Neural progenitor cell (in vitro differentiated cells): ENCODE data around the gene S100A6. TPM values are rescaled to one million over a fixed set of nuclear protein-coding genes. Genes with fewer than 3 reads are reported as not detected.

Experiments
- DNase-seq: peaks from one replicate; pipeline ENCODE4 v3.0.0-alpha.2; 2016; ENCODE audit warnings: low spot score
- H2AFZ ChIP-seq: fragments of 200-600 bp; sonication (generic); replicated peaks from 2 replicates; pipeline ENCODE4 v1.6.1; 2016; ENCODE audit warnings: antibody characterized with exemption
- H3F3A ChIP-seq: fragments of 200-600 bp; sonication (generic); 2 replicates; pipeline ENCODE4 v1.6.1; 2016; ENCODE audit warnings: antibody characterized with exemption, low read depth
- H3K27ac ChIP-seq: fragments of 200-600 bp; sonication (generic); 2 replicates; pipeline ENCODE4 v1.5.1; 2016; ENCODE audit warnings: mild to moderate bottlenecking
- H3K27me3 ChIP-seq: fragments of 200-600 bp; sonication (generic); 2 replicates; pipeline ENCODE4 v1.6.1; 2016; ENCODE audit warnings: mild to moderate bottlenecking, moderate library complexity
- H3K36me3 ChIP-seq: fragments of 200-600 bp; sonication (generic); 2 replicates; pipeline ENCODE4 v1.5.1; 2016
- H3K4me1 ChIP-seq: fragments of 200-600 bp; sonication (generic); 2 replicates; pipeline ENCODE4 v1.6.1; 2016; ENCODE audit warnings: mixed run types
- H3K4me2 ChIP-seq: fragments of 200-600 bp; sonication (generic); 2 replicates; pipeline ENCODE4 v1.6.1; 2016
- H3K4me3 ChIP-seq: fragments of 200-600 bp; sonication (generic); 2 replicates; pipeline ENCODE4 v1.5.1; 2016
- H3K79me2 ChIP-seq: fragments of 200-600 bp; sonication (generic); 2 replicates; pipeline ENCODE4 v1.6.1; 2016; ENCODE audit warnings: low read depth
- H3K9ac ChIP-seq: fragments of 200-600 bp; sonication (generic); 2 replicates; pipeline ENCODE4 v1.6.1; 2016
- H3K9me3 ChIP-seq: fragments of 200-600 bp; sonication (generic); 2 replicates; pipeline ENCODE4 v1.5.1; 2016; ENCODE audit warnings: low read depth
- H4K20me1 ChIP-seq: fragments of 200-600 bp; sonication (generic); 2 replicates; pipeline ENCODE4 v1.6.1; 2016; ENCODE audit warnings: low read depth
- H3K27ac Mint-ChIP-seq: 3 replicates; pipeline ENCODE4 v1.8.0; 2021; ENCODE audit warnings: mixed read lengths
- H3K27me3 Mint-ChIP-seq: 2 replicates; pipeline ENCODE4 v1.8.0; 2022; ENCODE audit warnings: low read depth, mild to moderate bottlenecking, inconsistent platforms, moderate library complexity, mixed read lengths; ENCODE audit not compliant: insufficient read depth
- H3K36me3 Mint-ChIP-seq: 3 replicates; pipeline ENCODE4 v1.8.0; 2021; ENCODE audit warnings: mixed read lengths
- H3K4me1 Mint-ChIP-seq: 3 replicates; pipeline ENCODE4 v1.8.0; 2021; ENCODE audit warnings: mixed read lengths
- H3K4me3 Mint-ChIP-seq: 3 replicates; pipeline ENCODE4 v1.8.0; 2021; ENCODE audit warnings: mild to moderate bottlenecking, moderate library complexity, mixed read lengths
- H3K9me3 Mint-ChIP-seq: 3 replicates; pipeline ENCODE4 v1.8.0; 2020; ENCODE audit warnings: mixed read lengths
- CTCF ChIP-seq: fragments of 200-600 bp; sonication (generic); IDR thresholded peaks from 2 replicates; pipeline ENCODE4 v1.5.1; 2017; ENCODE audit warnings: antibody characterized with exemption, mild to moderate bottlenecking
- EZH2 ChIP-seq: fragments of 200-600 bp; sonication (generic); IDR thresholded peaks from 2 replicates; pipeline ENCODE4 v1.6.1; 2017; ENCODE audit warnings: antibody characterized with exemption, mild to moderate bottlenecking, moderate library complexity
- EZH2phosphoT487 ChIP-seq: fragments of 200-600 bp; sonication (generic); IDR thresholded peaks from 2 replicates; pipeline ENCODE4 v1.6.1; 2017; ENCODE audit warnings: antibody characterized with exemption
- total RNA-seq: library from RNA; depleted of rRNA; stranded (reverse); fragments of >200 nt; gene quantifications from 2 replicates; pipeline ENCODE4 v1.2.3, GENCODE V29; 2015; ENCODE audit warnings: low replicate concordance

S100A6 gene
- total RNA-seq, 1 donor from 2014 or later, result not detected

DNA sequence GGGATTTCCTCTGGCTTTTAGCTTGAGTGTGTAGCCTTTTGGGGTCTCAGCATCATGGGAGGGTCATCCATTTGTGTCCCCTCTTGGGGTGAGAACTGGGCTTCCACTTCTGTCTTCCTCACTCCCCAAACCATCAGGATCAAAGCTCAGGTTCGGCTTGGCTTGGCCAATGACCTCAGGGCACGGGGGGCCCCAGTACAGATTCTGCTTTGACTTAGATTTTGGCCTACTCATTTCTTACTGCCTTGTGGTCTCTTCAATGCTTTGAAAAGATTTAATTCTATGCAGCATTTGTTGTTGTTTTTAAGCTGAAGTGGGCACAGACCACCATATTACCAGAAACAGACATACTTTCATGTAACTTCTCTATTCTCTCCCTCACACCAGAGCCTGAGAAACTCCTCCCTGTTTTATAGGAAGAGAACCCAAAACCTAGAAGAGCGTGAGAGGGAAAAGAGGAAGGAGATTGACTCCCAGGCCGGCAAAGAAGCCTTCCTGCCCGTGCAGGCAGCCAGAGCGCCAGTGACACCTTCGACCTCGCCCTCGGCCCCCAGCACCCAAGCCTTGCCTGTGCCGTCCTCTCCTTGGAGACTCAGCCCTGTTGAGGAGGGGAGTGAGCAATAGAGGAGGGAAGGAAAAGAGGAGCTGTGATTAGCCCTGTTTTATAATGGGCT is 15.2 kb upstream of the S100A6 start:
- H3K9me3 Mint-ChIP-seq, result no peaks in the 10 kb centered on the region
- TF ChIP-seq EZH2, result no peak
- TF ChIP-seq CTCF, result no peak
- TF ChIP-seq EZH2phosphoT487, result no peak
- peaks cover 14% of the 10 kb centered on the region for H3K27me3 Mint-ChIP-seq
- H3K79me2 ChIP-seq, result no peaks in the 10 kb centered on the region
- H3K27ac Mint-ChIP-seq, result peak overlapping the region; percentile 48
- H2AFZ ChIP-seq, result no peak overlapping the region
- no peaks in the 10 kb centered on the region for H3K36me3 ChIP-seq
- no peak overlapping the region for H3K27ac ChIP-seq
- no peak overlapping the region for H3K9ac ChIP-seq
- no peaks in the 10 kb centered on the region for H3K27me3 ChIP-seq
- H3K4me2 ChIP-seq, result no peak overlapping the region
- H3K4me3 Mint-ChIP-seq, result no peak overlapping the region
- H3K4me1 Mint-ChIP-seq, result peaks cover 51% of the 10 kb centered on the region
- no peaks in the 10 kb centered on the region for H3K36me3 Mint-ChIP-seq
- H3K9me3 ChIP-seq, result no peaks in the 10 kb centered on the region
- no peak for DNase-seq
- H4K20me1 ChIP-seq, result no peaks in the 10 kb centered on the region
- no peaks in the 10 kb centered on the region for H3F3A ChIP-seq
- no peak overlapping the region for H3K4me3 ChIP-seq
- peaks cover 15% of the 10 kb centered on the region for H3K4me1 ChIP-seq

- H3K27ac ChIP-seq, result no peak overlapping the region
- TF ChIP-seq EZH2, result no peak
- TF ChIP-seq CTCF, result no peak
- TF ChIP-seq EZH2phosphoT487, result no peak
- H3K9me3 ChIP-seq, result no peaks in the 10 kb centered on the region
- Mint-ChIP-seq H3K36me3 (no peaks in the 10 kb centered on the region), H3K4me1 (peaks cover 56% of the 10 kb centered on the region), H3K9me3 (no peaks in the 10 kb centered on the region), H3K27ac (no peak overlapping the region), H3K27me3 (peaks cover 17% of the 10 kb centered on the region), H3K4me3 (no peak overlapping the region)
- H4K20me1 ChIP-seq, result no peaks in the 10 kb centered on the region
- H3F3A ChIP-seq, result no peaks in the 10 kb centered on the region
- peaks cover 21% of the 10 kb centered on the region for H3K4me1 ChIP-seq
- H3K9ac ChIP-seq, result no peak overlapping the region
- H3K27me3 ChIP-seq, result no peaks in the 10 kb centered on the region
- no peak for DNase-seq
- peak overlapping the region; percentile 2 for H2AFZ ChIP-seq
- H3K36me3 ChIP-seq, result no peaks in the 10 kb centered on the region
- no peak overlapping the region for H3K4me2 ChIP-seq
- no peak overlapping the region for H3K4me3 ChIP-seq
- no peaks in the 10 kb centered on the region for H3K79me2 ChIP-seq
Measured at GRCh38 chr1:153550398-153550758, 14.6 kb upstream of the S100A6 start.

DNA sequence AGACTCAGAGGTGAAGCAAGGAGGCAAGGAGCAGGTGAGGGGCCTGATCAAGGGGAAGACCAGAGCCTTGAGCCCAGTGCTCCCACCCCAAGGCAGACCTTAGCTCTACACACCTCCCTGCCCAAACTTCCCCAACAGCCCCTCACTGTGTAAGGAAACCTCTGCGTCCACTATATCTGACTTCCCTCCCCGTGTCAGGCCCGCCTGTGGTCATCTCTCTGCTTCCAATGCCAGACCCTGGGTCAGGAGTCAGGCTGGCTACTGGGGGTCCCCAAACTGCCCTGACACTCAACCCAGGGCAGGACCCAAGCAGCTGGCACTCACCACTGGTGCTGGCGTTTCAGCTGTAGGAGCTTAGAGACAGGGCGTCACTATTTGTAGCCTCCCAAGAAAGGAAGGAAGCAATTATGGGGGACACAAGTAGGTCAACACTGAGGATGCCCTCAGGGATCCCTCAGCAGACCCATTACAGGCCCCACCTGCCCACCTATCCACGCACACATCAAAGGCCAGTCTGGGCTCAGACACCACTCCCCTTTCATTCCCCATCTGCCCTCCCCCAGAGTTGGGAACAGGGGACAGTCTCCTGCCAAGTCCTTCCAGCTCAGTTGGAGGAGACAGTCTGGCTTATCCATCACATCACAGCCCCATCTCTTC is 14.1 kb upstream of the S100A6 start:
- no peak for TF ChIP-seq CTCF
- TF ChIP-seq EZH2phosphoT487, result no peak
- no peak for TF ChIP-seq EZH2
- Histone ChIP-seq H3K4me2 (no peak overlapping the region), H3K9ac (no peak overlapping the region), H4K20me1 (no peaks in the 10 kb centered on the region), H3K79me2 (no peaks in the 10 kb centered on the region), H2AFZ (peak overlapping the region; percentile 2), H3K4me1 (peaks cover 25% of the 10 kb centered on the region), H3K36me3 (no peaks in the 10 kb centered on the region), H3K27me3 (no peaks in the 10 kb centered on the region), H3F3A (no peaks in the 10 kb centered on the region), H3K9me3 (no peaks in the 10 kb centered on the region), H3K27ac (no peak overlapping the region), H3K4me3 (no peak overlapping the region)
- H3K9me3 Mint-ChIP-seq, result no peaks in the 10 kb centered on the region
- H3K27me3 Mint-ChIP-seq, result peaks cover 17% of the 10 kb centered on the region
- no peak overlapping the region for H3K4me3 Mint-ChIP-seq
- H3K27ac Mint-ChIP-seq, result no peak overlapping the region
- no peaks in the 10 kb centered on the region for H3K36me3 Mint-ChIP-seq
- no peak for DNase-seq
- H3K4me1 Mint-ChIP-seq, result peaks cover 62% of the 10 kb centered on the region
